GM19468 (cell line): ENCODE measurements around the gene DFFB.
"Not testable (repeated sequence)": the region's sequence is repeated elsewhere in the genome, so short reads cannot be mapped to it uniquely, and the experiment has no call there.

ENCODE experiments used
- ATAC-seq: cut with Tn5 transposase; IDR thresholded peaks from one replicate; pipeline ENCODE4 v1.9.1; 2021; ENCODE audit warnings: mild to moderate bottlenecking, moderate library complexity, moderate number of reproducible peaks; ENCODE audit not compliant: unreplicated experiment; ENCODE audit errors: extremely low read depth

Gene DFFB, protein sequence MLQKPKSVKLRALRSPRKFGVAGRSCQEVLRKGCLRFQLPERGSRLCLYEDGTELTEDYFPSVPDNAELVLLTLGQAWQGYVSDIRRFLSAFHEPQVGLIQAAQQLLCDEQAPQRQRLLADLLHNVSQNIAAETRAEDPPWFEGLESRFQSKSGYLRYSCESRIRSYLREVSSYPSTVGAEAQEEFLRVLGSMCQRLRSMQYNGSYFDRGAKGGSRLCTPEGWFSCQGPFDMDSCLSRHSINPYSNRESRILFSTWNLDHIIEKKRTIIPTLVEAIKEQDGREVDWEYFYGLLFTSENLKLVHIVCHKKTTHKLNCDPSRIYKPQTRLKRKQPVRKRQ

GRCh38 chr1:3856923-3857790 lies at the start of gene DFFB, which contains the start of gene CEP104:
Gene DFFB, plus strand, starts transcription at chr1:3857476. Its CDS starts 128 bp downstream, at chr1:3857604.
Gene CEP104, minus strand, starts transcription at chr1:3857211. Its CDS starts 4,804 bp downstream, at chr1:3852407.
- peak; percentile 99 for ATAC-seq

DNA sequence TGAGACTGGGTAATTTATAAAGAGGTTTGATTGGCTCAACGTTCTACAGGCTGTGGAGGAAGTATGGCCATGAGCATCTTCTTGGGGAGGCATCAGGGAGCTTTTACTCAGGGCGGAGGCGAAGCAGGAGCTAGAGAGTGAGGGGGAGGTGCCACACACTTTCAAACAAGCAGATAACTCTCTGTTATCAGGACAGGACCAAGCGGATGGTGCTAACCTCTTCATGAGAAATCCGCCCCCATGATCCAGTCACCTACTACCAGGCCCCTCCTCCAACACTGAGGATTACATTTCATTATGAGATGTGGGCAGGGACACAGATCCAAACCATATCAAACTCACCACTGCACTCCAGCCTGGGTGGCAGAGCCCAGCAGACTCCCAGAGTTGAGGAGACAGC lies 49.5 kb upstream of the DFFB start:
- ATAC-seq = no peak

DNA sequence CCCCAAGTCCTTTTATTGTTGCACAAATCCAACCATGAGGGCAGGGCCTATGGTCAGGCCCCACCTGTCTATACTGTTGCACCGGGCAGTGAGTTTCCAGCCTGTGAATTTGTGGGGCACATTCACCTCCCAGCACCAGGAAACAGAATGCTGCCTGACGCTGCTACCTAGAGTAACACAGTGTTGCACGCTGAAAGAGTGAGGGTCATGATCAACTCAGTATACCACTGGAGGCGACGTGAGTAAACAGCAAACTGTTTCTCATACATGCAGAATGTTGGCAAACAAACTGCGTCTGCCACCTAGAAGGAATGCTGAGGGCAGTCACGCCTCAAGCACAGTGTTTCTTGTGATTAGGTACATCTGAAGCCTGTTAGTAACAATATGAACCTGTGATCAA lies 47.6 kb upstream of the DFFB start:
- no peak for ATAC-seq

DNA sequence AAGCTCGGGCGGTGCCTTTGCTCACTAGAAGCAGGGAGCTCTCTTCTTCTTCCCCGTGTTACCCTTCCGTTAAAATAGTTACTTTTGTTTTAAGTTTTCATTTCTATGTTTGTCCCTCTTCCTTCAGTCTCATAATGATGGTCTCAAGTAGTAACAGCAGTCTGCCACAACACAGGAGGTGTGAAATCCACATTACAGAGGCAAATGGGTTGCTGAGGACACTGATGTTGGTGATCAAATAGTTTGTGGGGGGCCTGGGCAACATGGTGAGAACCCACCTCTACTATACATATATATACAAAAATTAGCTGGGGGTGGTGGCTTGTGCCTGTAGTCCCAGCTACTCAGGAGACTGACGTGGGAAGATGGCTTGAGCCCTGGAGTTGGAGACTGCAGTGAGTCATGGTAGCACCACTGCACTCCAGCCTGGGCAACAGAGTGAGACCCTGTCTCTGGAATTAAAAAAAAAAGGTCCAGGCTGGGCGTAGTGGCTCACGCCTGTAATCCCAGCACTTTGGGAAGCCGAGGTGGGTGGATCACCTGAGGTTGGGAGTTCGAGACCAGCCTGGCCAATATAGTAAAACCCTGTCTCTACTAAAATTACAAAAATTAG lies 47.0 kb upstream of the DFFB start:
- ATAC-seq = not testable (repeated sequence)

- ATAC-seq = no peak
Measured at GRCh38 chr1:3811595-3811911, 45.7 kb upstream of the DFFB start.

DNA sequence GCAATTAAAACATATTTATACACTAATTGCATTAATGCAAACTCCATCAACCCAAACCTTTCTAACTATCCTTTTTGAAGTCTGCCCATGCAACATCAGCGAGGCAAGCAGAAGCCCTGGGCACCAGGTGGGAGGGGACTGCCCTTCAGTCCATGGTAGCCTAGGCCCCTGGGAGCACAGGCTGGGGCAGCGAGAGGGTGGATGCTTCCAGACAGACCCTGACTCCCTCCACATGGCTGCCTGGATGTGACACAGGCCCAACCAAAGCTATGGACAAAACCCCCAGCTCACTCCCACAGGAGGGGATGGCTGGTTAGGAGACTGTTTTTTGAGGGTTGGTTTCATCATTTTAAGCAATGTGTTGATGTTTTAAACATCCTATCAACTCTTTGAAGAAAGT lies 43.2 kb upstream of the DFFB start:
- ATAC-seq = no peak

GRCh38 chr1:3814771-3815561 lies 42.3 kb upstream of the DFFB start:
- ATAC-seq = no peak

GRCh38 chr1:3816331-3817137 lies 40.7 kb upstream of the DFFB start:
- no peak for ATAC-seq

DNA sequence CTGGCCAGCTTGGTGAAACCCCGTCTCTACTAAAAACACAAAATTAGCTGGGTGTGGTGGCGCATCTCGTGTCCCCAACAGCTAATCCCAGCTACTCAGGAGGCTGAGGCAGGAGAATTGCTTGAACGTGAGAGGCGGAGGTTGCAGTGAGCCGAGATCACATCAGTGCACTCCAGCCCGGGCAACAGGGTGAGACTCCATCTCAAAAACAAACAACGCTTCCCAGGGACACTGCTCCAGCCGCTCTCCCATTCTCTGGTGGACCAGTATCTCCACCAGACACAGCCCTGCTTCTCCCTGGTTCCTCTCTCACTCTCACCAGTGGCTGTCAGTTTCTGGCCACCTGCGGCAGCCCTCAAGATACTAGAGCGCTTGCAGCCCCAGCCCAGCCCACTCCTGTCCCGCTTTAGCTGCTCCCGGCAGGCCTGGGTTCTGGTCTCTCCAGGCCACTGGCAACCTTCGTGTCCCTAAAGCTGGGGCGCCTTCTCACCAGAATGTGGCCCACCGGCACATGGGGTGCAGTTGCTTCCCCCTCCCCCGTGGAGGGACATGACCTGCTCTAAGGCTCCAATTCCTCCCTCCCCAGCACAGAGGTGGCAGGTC lies 40.0 kb upstream of the DFFB start:
- no peak for ATAC-seq

DNA sequence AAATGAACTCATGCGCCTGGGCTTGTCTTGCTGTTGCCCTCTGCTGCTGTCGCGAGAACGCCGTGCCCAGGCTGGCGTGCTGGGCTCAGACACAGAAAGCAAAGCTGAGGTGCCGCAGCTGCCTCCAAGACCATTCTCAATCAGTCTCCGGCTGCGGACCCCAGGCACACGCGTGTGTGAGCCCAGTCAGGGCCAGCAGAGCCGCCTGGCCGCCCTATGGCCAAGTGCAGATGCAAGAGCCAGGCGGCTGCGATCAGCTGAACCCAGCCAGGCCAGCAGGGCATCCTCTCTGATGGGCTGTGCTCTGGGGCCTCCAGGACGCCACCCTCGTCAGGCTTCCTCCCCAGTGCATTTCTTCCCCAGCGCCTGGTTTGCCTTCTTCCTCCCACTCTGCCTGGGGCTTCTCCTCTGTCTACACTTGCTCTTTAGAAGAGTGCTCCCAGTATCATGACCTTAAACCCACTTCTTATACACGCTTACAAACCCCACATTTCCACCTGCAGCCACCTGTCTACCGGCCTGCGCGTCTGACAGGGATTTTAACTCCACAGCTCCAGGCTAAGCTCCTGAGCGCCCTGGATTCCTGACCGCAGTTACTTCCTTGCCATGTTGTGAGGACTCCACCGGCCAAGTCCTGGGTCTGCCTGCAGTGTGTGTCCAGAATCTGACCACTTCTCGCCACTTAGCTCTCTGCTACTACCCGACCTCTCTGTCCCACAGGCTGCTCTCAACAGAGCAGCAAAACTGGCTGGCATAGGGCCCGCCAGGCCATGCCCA lies 39.3 kb upstream of the DFFB start:
- ATAC-seq = no peak

DNA sequence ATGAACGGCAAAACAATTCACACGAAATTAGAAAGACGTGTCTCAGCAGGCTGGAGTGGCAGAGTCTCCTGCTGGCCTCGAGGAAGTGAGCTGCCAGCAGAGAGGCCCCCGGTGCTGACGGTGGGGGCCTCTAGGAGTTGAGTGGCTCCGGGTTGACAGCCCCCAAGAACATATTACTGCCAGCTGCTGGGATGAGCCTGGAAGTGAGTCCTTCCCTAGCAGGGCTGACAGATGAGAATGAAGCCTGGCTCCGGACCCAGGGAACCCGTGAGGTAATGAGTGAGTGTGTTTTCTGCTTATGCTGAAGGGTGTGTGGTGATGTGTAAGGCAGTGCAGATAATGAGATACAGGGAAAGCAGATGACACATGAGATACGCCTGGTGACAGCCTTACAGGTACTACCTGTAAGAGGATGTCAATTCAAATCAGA lies 37.5 kb upstream of the DFFB start:
- ATAC-seq = no peak

DNA sequence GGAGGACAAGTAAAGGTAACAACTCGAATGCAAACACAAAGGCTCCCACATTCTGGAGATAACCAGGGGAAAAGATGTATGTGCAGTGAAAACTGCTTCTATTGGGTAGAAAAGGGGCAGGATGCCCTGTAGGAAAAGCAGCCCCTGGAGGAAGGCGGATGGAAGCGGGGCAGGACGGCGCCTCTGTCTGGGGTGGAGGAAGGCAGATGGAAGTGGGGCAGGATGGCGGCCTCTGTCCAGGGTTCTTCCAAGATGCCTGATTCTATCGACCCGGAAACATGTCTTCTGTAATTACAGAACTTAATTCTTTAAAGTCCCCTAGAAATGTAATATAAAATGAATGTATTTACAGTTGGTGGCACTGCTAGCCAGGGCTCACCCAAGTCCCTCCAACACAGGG lies 37.0 kb upstream of the DFFB start:
- ATAC-seq = no peak

DNA sequence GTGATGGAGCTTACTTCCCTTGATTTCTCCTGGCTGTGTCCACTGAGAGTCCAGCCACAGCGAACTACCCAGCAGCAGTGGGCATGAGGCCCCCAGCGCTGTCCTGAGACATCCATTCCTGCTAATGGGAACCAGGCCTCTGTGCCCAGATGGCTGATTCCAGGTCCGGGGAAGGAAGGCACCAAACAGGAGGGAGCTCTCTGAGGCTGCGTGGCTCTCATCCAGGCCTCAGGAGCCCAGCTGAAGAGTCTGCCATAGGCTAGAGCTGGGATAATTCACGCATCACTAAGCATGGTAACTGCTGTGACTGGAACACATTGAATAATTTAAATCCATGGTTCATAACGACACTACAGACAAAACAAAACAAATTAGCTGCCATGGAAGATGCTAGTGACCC lies 36.3 kb upstream of the DFFB start:
- no peak for ATAC-seq

DNA sequence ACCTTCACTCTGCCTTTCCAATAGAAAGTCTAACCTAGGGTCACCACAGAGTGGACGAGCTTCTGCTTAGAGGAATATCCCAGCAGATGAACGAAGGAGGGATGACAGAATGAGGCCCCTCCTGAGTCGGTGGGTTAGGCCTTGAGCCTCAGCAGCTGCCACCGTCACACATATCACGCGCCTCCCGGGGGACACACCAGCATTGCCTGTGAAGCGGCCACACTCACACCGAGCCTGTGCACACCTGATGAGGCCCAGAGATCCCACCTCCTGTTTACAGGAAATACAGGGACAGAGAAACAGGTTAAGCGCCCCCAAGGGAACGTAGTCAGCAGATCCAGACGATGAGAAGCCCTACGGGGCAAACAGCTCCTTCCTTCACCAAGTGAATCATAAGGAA lies 35.8 kb upstream of the DFFB start:
- ATAC-seq = no peak

- no peak for ATAC-seq
Measured at GRCh38 chr1:3821908-3822307, 35.4 kb upstream of the DFFB start.

GRCh38 chr1:3822421-3822820 lies 34.9 kb upstream of the DFFB start:
- no peak for ATAC-seq

DNA sequence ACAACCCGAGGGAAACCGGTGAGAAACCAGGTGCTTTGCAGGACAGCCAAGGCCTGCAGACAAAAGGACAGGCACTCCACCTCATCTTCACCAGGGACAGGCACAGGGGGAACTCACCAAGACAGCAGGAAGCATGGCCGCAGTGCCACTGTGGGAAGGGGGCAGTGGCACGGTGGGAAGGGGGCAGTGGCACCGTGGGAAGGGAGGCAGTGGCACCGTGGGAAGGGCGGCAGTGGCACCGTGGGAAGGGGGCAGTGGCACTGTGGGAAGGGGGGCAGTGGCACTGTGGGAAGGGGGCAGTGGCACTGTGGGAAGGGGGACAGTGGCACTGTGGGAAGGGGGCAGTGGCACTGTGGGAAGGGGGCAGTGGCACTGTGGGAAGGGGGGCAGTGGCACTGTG lies 32.6 kb upstream of the DFFB start:
- ATAC-seq = no peak

- no peak for ATAC-seq
Measured at GRCh38 chr1:3825356-3825755, 31.9 kb upstream of the DFFB start.
